K562 (cell line): ENCODE measurements around the gene ZNF585A. TPM values are rescaled to one million over a fixed set of nuclear protein-coding genes. Genes with fewer than 3 reads are reported as not detected.
A peak's percentile ranks its signal among the peaks of the same experiment; 100 is the strongest.
"Not testable (repeated sequence)": the region's sequence is repeated elsewhere in the genome, so short reads cannot be mapped to it uniquely, and the experiment has no call there.

ENCODE experiments used
- ATAC-seq: fragments of 200-7000 bp; cut with Tn5 transposase; 3 replicates; pipeline ENCODE4 v1.9.1; 2020; ENCODE audit warnings: moderate library complexity
- BruUV-seq: library from RNA; stranded (reverse); fragments of 400-500 nt; replicated peaks from 2 replicates; lab custom pipeline; 2021; lab: Mats Ljungman, UMichigan
- CTCF ChIA-PET: fragments of 300-600 bp; formaldehyde crosslinking; extraction: SDS; loops from one replicate; lab custom pipeline; 2021; ENCODE audit warnings: low intra/inter-chr PET ratio; lab: Yijun Ruan, JAX
- POLR2A ChIA-PET: fragments of 300-600, 350-650 bp; sonication (Branson Sonifier 250); formaldehyde crosslinking; extraction: SDS; loops from one replicate; lab custom pipeline; 2021; ENCODE audit warnings: antibody characterized with exemption, inconsistent platforms; lab: Yijun Ruan, JAX
- DNase-seq, 4 experiments: peaks; one replicate each; pipeline versions ENCODE4 v3.0.0 to v3.0.0-alpha.2; 2011 to 2018; ENCODE audit warnings: low spot score in 3 of 4, mixed read lengths in 3 of 4; ENCODE audit errors: extremely low read depth in 1 of 4
- FAIRE-seq: peaks from 2 replicates; lab custom pipeline; 2011; peaks lifted over from hg19 to GRCh38; lab: Jason Lieb, UNC
- H2AFZ ChIP-seq: 2 replicates; pipeline ENCODE4 v1.6.0; 2011; ENCODE audit warnings: low read depth, low read length, control low read depth, inconsistent platforms
- H3K27ac ChIP-seq: fragments of 200-600 bp; 3 replicates; pipeline ENCODE4 v1.8.0; 2011; ENCODE audit warnings: low read depth, mild to moderate bottlenecking, control low read depth, inconsistent platforms, low read length, moderate library complexity, mixed read lengths; ENCODE audit errors: extremely low read depth
- H3K27me3 ChIP-seq, 2 experiments: fragments of 300-600 bp in 1 of 2; 2 replicates in 1 of 2; 3 replicates in 1 of 2; pipeline versions ENCODE4 v1.6.0 to v1.8.0; 2011; ENCODE audit warnings: inconsistent platforms in 2 of 2, low read length in 2 of 2, mild to moderate bottlenecking in 1 of 2, mixed read lengths in 1 of 2, moderate library complexity in 1 of 2; ENCODE audit not compliant: control insufficient read depth in 2 of 2, insufficient read depth in 2 of 2
- H3K36me3 ChIP-seq: fragments of 300-600 bp; 3 replicates; pipeline ENCODE4 v1.8.0; 2011; ENCODE audit warnings: mild to moderate bottlenecking, low read length, inconsistent platforms; ENCODE audit not compliant: control insufficient read depth, insufficient read depth
- H3K4me1 ChIP-seq, 2 experiments: fragments of 200-600 bp in 1 of 2; replicated peaks in 1 of 2; 2 replicates in 1 of 2; 3 replicates in 1 of 2; pipeline versions ENCODE4 v1.5.1 to v1.8.0; 2011; ENCODE audit warnings: inconsistent platforms in 2 of 2, low read length in 2 of 2, mild to moderate bottlenecking in 1 of 2, mixed read lengths in 1 of 2, moderate library complexity in 1 of 2; ENCODE audit not compliant: control insufficient read depth in 2 of 2, insufficient read depth in 2 of 2
- H3K4me2 ChIP-seq: 2 replicates; pipeline ENCODE4 v1.6.1; 2011; ENCODE audit warnings: low read length, control low read depth, inconsistent platforms, mixed read lengths; ENCODE audit not compliant: insufficient read depth
- H3K4me3 ChIP-seq: fragments of 200-600 bp; sonication (generic), shearing (Covaris generic); 2 replicates; pipeline ENCODE4 v1.5.1; 2016; ENCODE audit warnings: control low read depth, inconsistent platforms
- H3K79me2 ChIP-seq: fragments of 200-600 bp; 3 replicates; pipeline ENCODE4 v1.8.0; 2011; ENCODE audit warnings: low read length, inconsistent platforms; ENCODE audit not compliant: control insufficient read depth, insufficient read depth
- H3K9ac ChIP-seq, 2 experiments: 2 replicates each; pipeline versions ENCODE4 v1.6.0 to v1.6.1; 2011; ENCODE audit warnings: low read depth in 2 of 2, low read length in 2 of 2, control low read depth in 1 of 2, inconsistent platforms in 1 of 2, mild to moderate bottlenecking in 1 of 2, mixed read lengths in 1 of 2; ENCODE audit not compliant: insufficient read depth in 1 of 2
- H3K9me1 ChIP-seq: one replicate; pipeline ENCODE4 v1.6.0; 2011; ENCODE audit warnings: inconsistent platforms, mild to moderate bottlenecking, low read length, moderate library complexity; ENCODE audit not compliant: control insufficient read depth, insufficient read depth
- H3K9me3 ChIP-seq: replicated peaks from 2 replicates; pipeline ENCODE4 v1.5.1; 2011; ENCODE audit warnings: low read depth, low read length, inconsistent platforms; ENCODE audit not compliant: control insufficient read depth, insufficient read depth
- H4K20me1 ChIP-seq: replicated peaks from 2 replicates; pipeline ENCODE4 v1.6.1; 2011; ENCODE audit warnings: low read length, inconsistent platforms, mixed read lengths; ENCODE audit not compliant: control insufficient read depth, insufficient read depth
- BCOR ChIP-seq: fragments of 450-650 bp; IDR thresholded peaks from 2 replicates; pipeline ENCODE4 v1.6.1; 2016
- CBX5 ChIP-seq: IDR thresholded peaks from 2 replicates; pipeline ENCODE4 v1.6.1; 2014; ENCODE audit warnings: low read depth, borderline replicate concordance
- SIRT6 ChIP-seq: IDR thresholded peaks from one replicate; pipeline ENCODE4 v1.6.1; 2012; ENCODE audit warnings: low read depth, mild to moderate bottlenecking, control low read depth, inconsistent platforms, low read length, moderate library complexity
- ZNF274 ChIP-seq: IDR thresholded peaks from 2 replicates; pipeline ENCODE4 v1.6.1; 2011; ENCODE audit warnings: low read depth, mild to moderate bottlenecking, low read length, moderate library complexity, borderline replicate concordance
- WGBS: fragments of 100-300 bp; shearing (Covaris generic); methylation state at CpG from one replicate; pipeline ENCODE4 v1.1.6; 2016; ENCODE audit warnings: low coverage, mixed read lengths; ENCODE audit not compliant: insufficient coverage; ENCODE audit errors: missing lambda C conversion rate; 5-methylcytosine and 5-hydroxymethylcytosine counted together
- in situ Hi-C: fragments of 300-500 bp; cut with MboI; formaldehyde crosslinking; loops from 4 replicates; pipeline ENCODE4 v1.15.0; 2018; ENCODE audit warnings: inconsistent platforms, mixed read lengths
- intact Hi-C: fragments of 100-400 bp; cut with micrococcal nuclease; formaldehyde crosslinking; loops from 2 replicates; pipeline ENCODE4 v1.14.2; 2022
- polyA plus RNA-seq, 8 experiments: library from polyadenylated mRNA; depleted of rRNA in 4 of 8; stranded (reverse) in 5 of 8; unstranded in 3 of 8; fragments of >200 nt; fragmentation: Nextera tagmentation in 2 of 8; fragmentation: Illumina TruSeq in 1 of 8; extraction: Ambion mirVana in 2 of 8; extraction: Trizol in 1 of 8; gene quantifications; 2 replicates each; pipeline versions ENCODE4 v1.2.1 to v1.2.3, GENCODE V29; 2011 to 2014; ENCODE audit warnings: inconsistent platforms in 1 of 8, missing spikeins in 1 of 8
- total RNA-seq, 7 experiments: library from RNA; depleted of rRNA in 6 of 7; stranded (reverse); fragments of >200 nt in 6 of 7; fragmentation: Illumina TruSeq in 2 of 7; extraction: Trizol in 2 of 7; gene quantifications; 2 replicates each; pipeline versions ENCODE4 v1.2.1 to v1.2.3, GENCODE V29; 2011 to 2021; ENCODE audit warnings: low replicate concordance in 1 of 7

Gene ZNF585A
- total and polyA plus RNA-seq, 9 of the 15 experiments (the other 6 are each of a cell fraction or from before 2014, with no cell fraction given), result 5.6 to 31.0 (median 8.5) TPM

- ATAC-seq, result no peak
- DNase-seq, result no peak
- Histone ChIP-seq H3K4me2 (no peak overlapping the region), H3K79me2 (no peaks in the 10 kb centered on the region), H3K9me3 (peaks cover 27% of the 10 kb centered on the region), H3K27ac (no peak overlapping the region), H3K9ac (no peak overlapping the region), H3K27me3 (no peaks in the 10 kb centered on the region), H3K9me1 (no peaks in the 10 kb centered on the region), H4K20me1 (no peaks in the 10 kb centered on the region), H2AFZ (no peak overlapping the region), H3K4me1 (no peaks in the 10 kb centered on the region), H3K36me3 (peaks cover 12% of the 10 kb centered on the region; the same call in 1 of the 3 replicates), H3K4me3 (no peak overlapping the region)
- intact Hi-C loops (no loop called here), in situ Hi-C loops (no loop called here)
- 20% methylated on average over 3 of the region's 3 CpGs for WGBS
- ChIA-PET POLR2A (no interaction called here), CTCF (no interaction called here)
- FAIRE-seq, result no peak
- BruUV-seq, result no TSS peak
- no peak for TF ChIP-seq BCOR
- peak; percentile 90 for TF ChIP-seq ZNF274
Measured at GRCh38 chr19:37128821-37129177, 43.7 kb downstream of the ZNF585A start.

GRCh38 chr19:37127999-37128820 is 44.3 kb downstream of the ZNF585A start:
- no peaks in the 10 kb centered on the region for H4K20me1 ChIP-seq
- no peaks in the 10 kb centered on the region for H3K9me1 ChIP-seq
- H3K27me3 ChIP-seq, result no peaks in the 10 kb centered on the region
- H3K36me3 ChIP-seq, result peaks cover 12% of the 10 kb centered on the region; the same call in 1 of the 3 replicates
- peak; percentile 10; the same call in 1 of the 2 replicates for TF ChIP-seq CBX5
- no peak for TF ChIP-seq SIRT6
- peak; percentile 99 for TF ChIP-seq ZNF274
- TF ChIP-seq, all 486 proteins: peak for 2
- Histone ChIP-seq H3K79me2 (no peaks in the 10 kb centered on the region), H3K9me3 (peaks cover 25% of the 10 kb centered on the region), H3K4me2 (no peak overlapping the region), H3K4me3 (no peak overlapping the region), H3K9ac (no peak overlapping the region), H3K27ac (no peak overlapping the region), H3K4me1 (no peaks in the 10 kb centered on the region), H2AFZ (no peak overlapping the region)
- BruUV-seq, result TSS peak; percentile 39
- in situ Hi-C loops (no loop called here), intact Hi-C loops (no loop called here)
- ChIA-PET POLR2A (no interaction called here), CTCF (no interaction called here)
- DNase-seq, result no peak
- FAIRE-seq, result no peak
- 24% methylated on average over 12 of the region's 12 CpGs for WGBS
- no peak for ATAC-seq

GRCh38 chr19:37122093-37122492 is 50.4 kb downstream of the ZNF585A start:
- H3K9me3 ChIP-seq, DNase-seq, H3K36me3 ChIP-seq, H3K4me2 ChIP-seq, ATAC-seq, H3K9ac ChIP-seq, H4K20me1 ChIP-seq, H3K27ac ChIP-seq, FAIRE-seq, H3K27me3 ChIP-seq, in situ Hi-C loops, H3K9me1 ChIP-seq, intact Hi-C loops, H3K79me2 ChIP-seq, BruUV-seq, H3K4me1 ChIP-seq, CTCF ChIA-PET, H3K4me3 ChIP-seq, H2AFZ ChIP-seq, POLR2A ChIA-PET: not testable (repeated sequence)
- 27% methylated on average over 1 of the region's 3 CpGs for WGBS
